AG09309 (cell line): ENCODE data around the gene DPYSL3.

Source experiments
- DNase-seq: peaks from one replicate; pipeline ENCODE4 v3.0.0-alpha.2; 2010; ENCODE audit warnings: low read depth
- H3K4me3 ChIP-seq: 2 replicates; pipeline ENCODE4 v1.5.1; 2011; ENCODE audit warnings: mild to moderate bottlenecking, low read depth, low read length, moderate library complexity; ENCODE audit not compliant: control insufficient read depth
- TF ChIP-seq, protein P1 (sequence below): IDR thresholded peaks from 2 replicates; pipeline ENCODE4 v1.5.1; 2011; ENCODE audit warnings: mild to moderate bottlenecking, low read depth, low read length, inconsistent platforms; ENCODE audit not compliant: insufficient read depth, control insufficient read depth; ENCODE audit errors: missing control alignments

DPYSL3 gene

DNA sequence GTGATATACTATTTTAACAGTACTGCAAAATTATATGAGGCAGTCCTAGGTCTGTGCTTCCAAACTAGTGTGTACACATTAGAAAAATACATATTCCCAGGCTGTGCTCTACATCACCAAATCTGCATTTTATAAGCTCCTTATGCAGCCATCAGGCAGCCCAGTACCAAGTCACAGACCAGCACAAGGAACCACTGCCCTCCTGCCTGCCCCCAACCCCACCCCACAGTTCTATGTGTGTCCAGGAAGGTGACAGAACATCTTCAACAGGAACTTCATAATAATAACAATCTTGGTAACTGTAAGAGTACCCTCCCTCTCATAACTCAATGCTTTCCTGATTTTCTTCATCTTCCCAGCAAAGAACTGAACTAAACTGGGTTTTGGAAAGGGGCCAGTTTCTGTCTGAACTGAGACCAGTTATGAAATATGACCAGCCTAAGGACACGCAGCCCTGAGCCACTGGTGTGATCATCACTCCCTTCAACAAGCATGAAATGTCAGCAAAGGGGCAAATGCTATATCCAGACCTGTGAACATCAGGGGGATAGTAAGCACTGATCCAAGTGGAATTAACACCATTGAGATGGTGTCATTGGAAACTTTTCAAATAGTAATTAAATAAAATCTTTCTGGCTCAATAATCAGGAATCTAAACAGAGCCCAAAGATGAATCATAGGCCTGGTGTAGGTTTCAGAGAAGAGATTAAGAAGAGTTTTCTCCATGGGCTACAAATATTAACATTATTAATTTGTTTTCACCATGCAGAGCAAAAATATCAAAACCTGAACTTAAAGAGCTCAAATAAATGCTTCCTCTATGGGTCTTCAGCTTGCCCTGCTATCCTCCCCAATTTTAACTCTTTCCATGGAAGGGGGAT lies 82.1 kb downstream of the DPYSL3 start:
- H3K4me3 ChIP-seq, result no peak overlapping the region
- TF ChIP-seq, protein P1, sequence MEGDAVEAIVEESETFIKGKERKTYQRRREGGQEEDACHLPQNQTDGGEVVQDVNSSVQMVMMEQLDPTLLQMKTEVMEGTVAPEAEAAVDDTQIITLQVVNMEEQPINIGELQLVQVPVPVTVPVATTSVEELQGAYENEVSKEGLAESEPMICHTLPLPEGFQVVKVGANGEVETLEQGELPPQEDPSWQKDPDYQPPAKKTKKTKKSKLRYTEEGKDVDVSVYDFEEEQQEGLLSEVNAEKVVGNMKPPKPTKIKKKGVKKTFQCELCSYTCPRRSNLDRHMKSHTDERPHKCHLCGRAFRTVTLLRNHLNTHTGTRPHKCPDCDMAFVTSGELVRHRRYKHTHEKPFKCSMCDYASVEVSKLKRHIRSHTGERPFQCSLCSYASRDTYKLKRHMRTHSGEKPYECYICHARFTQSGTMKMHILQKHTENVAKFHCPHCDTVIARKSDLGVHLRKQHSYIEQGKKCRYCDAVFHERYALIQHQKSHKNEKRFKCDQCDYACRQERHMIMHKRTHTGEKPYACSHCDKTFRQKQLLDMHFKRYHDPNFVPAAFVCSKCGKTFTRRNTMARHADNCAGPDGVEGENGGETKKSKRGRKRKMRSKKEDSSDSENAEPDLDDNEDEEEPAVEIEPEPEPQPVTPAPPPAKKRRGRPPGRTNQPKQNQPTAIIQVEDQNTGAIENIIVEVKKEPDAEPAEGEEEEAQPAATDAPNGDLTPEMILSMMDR, result no peak
- no peak for DNase-seq

DNA sequence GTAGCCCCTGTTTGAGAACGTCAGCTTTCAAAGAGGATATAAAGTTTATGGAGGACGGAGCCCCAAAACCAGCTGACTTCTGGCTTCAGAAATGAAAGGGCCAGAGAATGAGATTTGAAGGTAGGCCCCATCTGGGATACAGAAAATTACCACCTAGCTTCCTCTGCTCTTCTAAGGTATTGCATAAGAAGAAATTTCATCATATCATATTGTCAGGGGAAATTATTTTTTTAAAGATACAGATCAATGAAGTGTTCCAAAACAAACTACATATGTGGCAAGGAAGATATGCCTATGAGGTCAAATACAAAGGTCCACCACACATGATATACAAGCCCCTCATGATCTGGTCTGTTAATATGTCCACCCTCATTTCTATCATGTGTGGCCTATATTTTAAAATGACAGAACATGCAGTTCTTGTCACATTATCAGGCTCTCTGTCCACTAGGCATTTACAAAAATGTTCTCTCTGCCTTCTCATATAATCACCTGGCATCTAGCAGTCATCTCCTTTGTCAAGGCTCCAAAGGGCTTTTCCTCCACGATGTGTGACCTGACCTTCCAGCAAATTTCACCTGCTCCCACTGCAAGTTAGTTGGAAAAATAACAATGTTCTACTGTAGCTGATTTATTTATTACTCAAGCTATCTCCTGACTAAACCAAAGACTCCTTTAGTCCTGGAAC lies 83.1 kb downstream of the DPYSL3 start:
- no peak overlapping the region for H3K4me3 ChIP-seq
- TF ChIP-seq, protein P1, result no peak
- DNase-seq, result no peak

DNA sequence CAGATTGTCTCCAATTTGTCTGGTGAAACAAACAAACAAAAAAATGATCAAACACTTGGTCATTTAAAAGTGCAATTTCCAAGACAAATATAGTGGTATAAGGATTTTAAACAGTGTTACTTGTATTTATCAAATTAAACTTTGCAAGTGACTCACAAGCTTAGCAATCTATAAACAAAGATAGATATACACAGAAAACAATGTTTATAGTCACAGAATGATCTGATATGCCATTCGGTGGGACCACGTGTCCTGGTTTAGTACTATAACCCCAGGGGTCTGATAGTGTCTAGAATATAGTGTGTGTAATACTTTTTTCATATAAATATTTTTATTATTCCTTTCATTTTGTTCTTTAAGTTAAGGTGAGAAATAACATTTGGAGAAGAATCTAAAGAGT lies 91.3 kb downstream of the DPYSL3 start:
- no peak for DNase-seq
- no peak overlapping the region for H3K4me3 ChIP-seq
- TF ChIP-seq, protein P1, result no peak

DNA sequence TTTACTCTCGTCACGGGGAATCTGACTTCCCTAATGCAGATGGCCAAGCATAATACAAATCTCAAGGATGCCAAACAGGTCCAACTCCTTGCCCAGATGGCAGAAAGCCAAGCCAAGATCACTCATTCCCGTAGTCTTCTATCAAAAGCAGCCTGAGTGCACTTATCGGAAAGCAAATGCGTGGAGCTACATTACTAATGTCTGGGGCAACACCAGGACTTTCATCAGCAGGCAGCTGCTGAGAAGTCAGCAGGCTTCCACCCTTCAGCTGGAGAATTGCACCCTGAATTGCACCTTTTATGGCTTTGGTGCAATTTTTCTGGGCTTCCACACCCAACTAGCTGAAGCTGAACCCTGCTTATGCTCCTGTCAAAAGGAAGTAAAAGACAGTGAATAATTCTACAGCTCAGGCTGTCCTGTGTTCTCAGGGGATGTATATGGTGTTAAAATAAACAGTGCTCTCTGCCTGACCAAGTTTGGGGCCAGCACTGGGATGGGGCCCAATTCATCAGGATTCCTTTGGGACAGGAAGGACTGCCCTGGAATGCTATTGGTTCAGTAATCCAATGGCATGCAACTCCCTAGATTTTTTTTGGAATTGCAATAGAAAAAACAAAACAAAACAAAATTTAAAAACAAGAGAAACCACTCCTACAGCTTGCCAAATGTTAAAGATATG lies 92.6 kb downstream of the DPYSL3 start:
- no peak for DNase-seq
- TF ChIP-seq, protein P1, result no peak
- no peak overlapping the region for H3K4me3 ChIP-seq

DNA sequence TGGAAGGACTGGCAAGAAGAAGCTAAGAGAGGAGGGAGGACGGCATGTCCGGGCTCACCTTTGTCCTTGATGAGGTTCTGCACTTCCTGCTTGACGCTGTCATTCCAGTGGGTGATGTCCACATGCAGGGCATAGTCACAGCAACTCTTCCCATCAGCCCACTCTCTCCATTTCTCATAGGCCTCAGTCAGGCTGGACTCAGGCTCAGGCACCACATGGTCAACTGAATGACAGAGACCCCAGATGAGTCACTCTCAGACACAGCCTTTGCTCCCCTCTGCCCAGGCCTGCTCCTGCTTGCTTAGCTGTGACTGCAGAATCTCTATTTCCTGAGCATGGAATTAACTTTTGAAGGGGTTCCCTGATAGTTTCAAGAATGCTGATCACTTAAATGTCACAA lies 94.2 kb downstream of the DPYSL3 start:
- DNase-seq, result no peak
- H3K4me3 ChIP-seq, result no peak overlapping the region
- TF ChIP-seq, protein P1, result no peak

DNA sequence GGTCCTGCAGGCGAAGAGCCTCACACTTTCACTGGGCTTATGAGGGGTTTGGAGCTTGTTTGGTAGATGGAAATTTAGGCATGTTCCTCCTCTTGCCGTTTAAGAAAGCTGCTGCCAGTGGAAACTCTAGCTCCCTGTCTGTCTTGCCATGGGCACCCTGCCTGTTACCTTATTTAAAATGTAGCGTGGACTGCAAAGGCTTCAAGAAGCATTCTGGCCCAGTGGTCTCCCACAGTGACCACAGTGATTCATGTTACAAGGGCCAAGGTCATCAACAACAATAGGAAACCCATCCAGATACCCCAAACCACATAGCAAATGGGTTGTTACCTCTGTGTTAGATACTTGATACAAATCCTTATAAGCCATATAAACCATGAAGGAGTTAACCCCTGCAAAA lies 96.6 kb downstream of the DPYSL3 start:
- TF ChIP-seq, protein P1, result no peak

More for the DNA sequence above, 96.6 kb downstream of the DPYSL3 start:
- DNase-seq, result no peak
- H3K4me3 ChIP-seq, result no peak overlapping the region
